HL-60 (cell line): ENCODE measurements around the gene POU3F4.

Experiments
- GABPA ChIP-seq: IDR thresholded peaks from 2 replicates; pipeline ENCODE4 v1.6.1; 2012; ENCODE audit warnings: low read depth
- POLR2AphosphoS5 ChIP-seq: IDR thresholded peaks from 2 replicates; pipeline ENCODE4 v1.6.1; 2012; ENCODE audit warnings: low read depth
- REST ChIP-seq: IDR thresholded peaks from 2 replicates; pipeline ENCODE4 v1.6.1; 2012; ENCODE audit warnings: low read depth; ENCODE audit not compliant: insufficient replicate concordance
- SPI1 ChIP-seq: IDR thresholded peaks from 2 replicates; pipeline ENCODE4 v1.6.1; 2012; ENCODE audit warnings: low read depth, mild to moderate bottlenecking, borderline replicate concordance
- TF ChIP-seq, protein P1 (sequence below): IDR thresholded peaks from one replicate; pipeline ENCODE4 v1.5.1; 2011; ENCODE audit warnings: low read length, control low read depth, inconsistent platforms; ENCODE audit not compliant: insufficient read depth

GRCh38 chrX:83501003-83501402 lies 7.1 kb upstream of the POU3F4 start:
- TF ChIP-seq, protein P1, sequence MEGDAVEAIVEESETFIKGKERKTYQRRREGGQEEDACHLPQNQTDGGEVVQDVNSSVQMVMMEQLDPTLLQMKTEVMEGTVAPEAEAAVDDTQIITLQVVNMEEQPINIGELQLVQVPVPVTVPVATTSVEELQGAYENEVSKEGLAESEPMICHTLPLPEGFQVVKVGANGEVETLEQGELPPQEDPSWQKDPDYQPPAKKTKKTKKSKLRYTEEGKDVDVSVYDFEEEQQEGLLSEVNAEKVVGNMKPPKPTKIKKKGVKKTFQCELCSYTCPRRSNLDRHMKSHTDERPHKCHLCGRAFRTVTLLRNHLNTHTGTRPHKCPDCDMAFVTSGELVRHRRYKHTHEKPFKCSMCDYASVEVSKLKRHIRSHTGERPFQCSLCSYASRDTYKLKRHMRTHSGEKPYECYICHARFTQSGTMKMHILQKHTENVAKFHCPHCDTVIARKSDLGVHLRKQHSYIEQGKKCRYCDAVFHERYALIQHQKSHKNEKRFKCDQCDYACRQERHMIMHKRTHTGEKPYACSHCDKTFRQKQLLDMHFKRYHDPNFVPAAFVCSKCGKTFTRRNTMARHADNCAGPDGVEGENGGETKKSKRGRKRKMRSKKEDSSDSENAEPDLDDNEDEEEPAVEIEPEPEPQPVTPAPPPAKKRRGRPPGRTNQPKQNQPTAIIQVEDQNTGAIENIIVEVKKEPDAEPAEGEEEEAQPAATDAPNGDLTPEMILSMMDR = no peak
- TF ChIP-seq POLR2AphosphoS5 = no peak
- TF ChIP-seq SPI1 = no peak
- no peak for TF ChIP-seq REST
- TF ChIP-seq GABPA = no peak
